HG02763 (cell line): ENCODE measurements around the gene VAV3.
"Not testable (repeated sequence)": the region's sequence is repeated elsewhere in the genome, so short reads cannot be mapped to it uniquely, and the experiment has no call there.

Experiments
- ATAC-seq: cut with Tn5 transposase; IDR thresholded peaks from one replicate; pipeline ENCODE4 v1.9.1; 2021; ENCODE audit warnings: mild to moderate bottlenecking, moderate library complexity; ENCODE audit not compliant: unreplicated experiment

The VAV3 gene

GRCh38 chr1:107844541-107845194 lies 120.3 kb downstream of the VAV3 start:
- ATAC-seq = not testable (repeated sequence)

GRCh38 chr1:107843989-107844388 lies 121.0 kb downstream of the VAV3 start:
- no peak for ATAC-seq

- ATAC-seq = no peak
These were observed 122.7 kb downstream of the VAV3 start for GRCh38 chr1:107842241-107842640.

- no peak for ATAC-seq
These were observed 124.3 kb downstream of the VAV3 start for GRCh38 chr1:107840725-107841124.

- no peak for ATAC-seq
These were observed 126.9 kb downstream of the VAV3 start for GRCh38 chr1:107838056-107838455.

- ATAC-seq = no peak
These were observed 129.8 kb downstream of the VAV3 start for GRCh38 chr1:107835151-107835670.

- ATAC-seq = no peak
These were observed 131.9 kb downstream of the VAV3 start for GRCh38 chr1:107833061-107833460.

GRCh38 chr1:107831921-107832320 lies 133.1 kb downstream of the VAV3 start:
- ATAC-seq = no peak

GRCh38 chr1:107830526-107830925 lies 134.5 kb downstream of the VAV3 start:
- no peak for ATAC-seq

- no peak for ATAC-seq
These were observed 134.9 kb downstream of the VAV3 start for GRCh38 chr1:107830075-107830474.

GRCh38 chr1:107829036-107829770 lies 135.8 kb downstream of the VAV3 start:
- no peak for ATAC-seq

- no peak for ATAC-seq
These were observed 140.0 kb downstream of the VAV3 start for GRCh38 chr1:107824946-107825345.

- ATAC-seq = no peak
These were observed 143.6 kb downstream of the VAV3 start for GRCh38 chr1:107821340-107821739.

GRCh38 chr1:107820801-107821200 lies 144.2 kb downstream of the VAV3 start:
- ATAC-seq = no peak

- ATAC-seq = no peak
These were observed 147.0 kb downstream of the VAV3 start for GRCh38 chr1:107817935-107818334.

GRCh38 chr1:107817206-107817605 lies 147.8 kb downstream of the VAV3 start:
- no peak for ATAC-seq

- no peak for ATAC-seq
These were observed 154.6 kb downstream of the VAV3 start for GRCh38 chr1:107810291-107810951.

GRCh38 chr1:107807855-107808254 lies 157.1 kb downstream of the VAV3 start:
- ATAC-seq = no peak

- ATAC-seq = no peak
These were observed 157.6 kb downstream of the VAV3 start for GRCh38 chr1:107807405-107807804.

GRCh38 chr1:107806902-107807301 lies 158.1 kb downstream of the VAV3 start:
- ATAC-seq = no peak

- ATAC-seq = no peak
These were observed 160.2 kb downstream of the VAV3 start for GRCh38 chr1:107804741-107805140.

GRCh38 chr1:107804134-107804533 lies 160.8 kb downstream of the VAV3 start:
- no peak for ATAC-seq
